GM18498 (cell line): ENCODE results near the gene FLRT1.

Experiments used
- ATAC-seq: cut with Tn5 transposase; IDR thresholded peaks from one replicate; pipeline ENCODE4 v1.9.1; 2021; ENCODE audit warnings: mild to moderate bottlenecking, moderate library complexity; ENCODE audit not compliant: unreplicated experiment

The FLRT1 gene

GRCh38 chr11:64084146-64084950 is 48.6 kb downstream of the FLRT1 start:
- ATAC-seq: no peak

GRCh38 chr11:64084951-64085710 is 49.4 kb downstream of the FLRT1 start:
- ATAC-seq: no peak
